ENCODE measurements around the gene ZNF629.

Gene ZNF629

GRCh38 chr16:30802936-30803335 is 15.9 kb upstream of the ZNF629 start (continued):
- TF ChIP-seq POU6F1 (CRISPR knock-in tag; IDR thresholded peaks at IDR 0.05; ENCODE audit: borderline replicate concordance, low read depth) (no peak), ISL1 (CRISPR knock-in tag; IDR thresholded peaks at IDR 0.05) (no peak), ZNF70 (CRISPR knock-in tag; IDR thresholded peaks at IDR 0.05) (no peak), ARNTL (CRISPR knock-in tag; IDR thresholded peaks at IDR 0.05; ENCODE audit: borderline replicate concordance, low read depth) (no peak), RARB (CRISPR knock-in tag; IDR thresholded peaks at IDR 0.05) (no peak), OSR1 (CRISPR knock-in tag; IDR thresholded peaks at IDR 0.05) (no peak)

DNA sequence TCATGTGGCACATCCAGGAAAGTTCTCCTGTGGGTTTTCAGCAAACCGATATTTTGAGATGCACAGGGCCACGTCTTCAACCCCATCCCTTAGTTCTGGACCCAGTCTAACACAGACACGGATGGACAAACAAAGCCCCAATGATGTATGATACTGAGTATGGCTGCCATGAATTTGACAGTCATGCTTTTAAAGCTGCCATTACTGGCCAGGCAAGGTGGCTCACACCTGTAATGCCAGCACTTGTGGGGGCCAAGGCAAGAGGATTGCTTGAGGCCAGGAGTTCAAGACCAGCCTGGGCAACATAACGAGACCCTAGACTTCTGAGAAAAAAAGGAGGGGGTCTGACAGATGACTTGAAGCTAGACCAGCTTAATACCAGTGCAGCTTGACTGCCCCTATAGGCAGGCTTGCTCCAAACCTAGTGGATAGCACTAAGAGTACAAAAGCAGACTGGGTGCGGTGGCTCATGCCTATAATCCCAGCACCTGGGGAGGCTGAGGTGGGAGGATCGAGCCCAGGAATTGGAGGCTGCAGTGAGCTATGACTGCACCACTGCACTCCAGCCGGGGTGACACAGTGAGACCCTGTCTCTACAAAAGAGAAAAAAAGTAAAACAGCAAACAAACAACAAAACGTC is 10.8 kb upstream of the ZNF629 start:
- no peak for TF ChIP-seq OSR1 (CRISPR knock-in tag; IDR thresholded peaks at IDR 0.05)
- no peak for TF ChIP-seq CSDC2 (CRISPR knock-in tag; IDR thresholded peaks at IDR 0.05)
- TF ChIP-seq GLIS3 (CRISPR knock-in tag; IDR thresholded peaks at IDR 0.05): no peak
- TF ChIP-seq ISL1 (CRISPR knock-in tag; IDR thresholded peaks at IDR 0.05): no peak
- ATAC-seq: peak; percentile 73

GRCh38 chr16:30794634-30795033 is 7.6 kb upstream of the ZNF629 start:
- no peak for ATAC-seq
- no peak for TF ChIP-seq RARB (CRISPR knock-in tag; IDR thresholded peaks at IDR 0.05)
- no peak for TF ChIP-seq BACH2 (CRISPR knock-in tag; IDR thresholded peaks at IDR 0.05; ENCODE audit: borderline replicate concordance)
- TF ChIP-seq ARNTL (CRISPR knock-in tag; IDR thresholded peaks at IDR 0.05; ENCODE audit: borderline replicate concordance, low read depth): no peak
- no peak for TF ChIP-seq POU6F1 (CRISPR knock-in tag; IDR thresholded peaks at IDR 0.05; ENCODE audit: borderline replicate concordance, low read depth)
- TF ChIP-seq, protein P1, sequence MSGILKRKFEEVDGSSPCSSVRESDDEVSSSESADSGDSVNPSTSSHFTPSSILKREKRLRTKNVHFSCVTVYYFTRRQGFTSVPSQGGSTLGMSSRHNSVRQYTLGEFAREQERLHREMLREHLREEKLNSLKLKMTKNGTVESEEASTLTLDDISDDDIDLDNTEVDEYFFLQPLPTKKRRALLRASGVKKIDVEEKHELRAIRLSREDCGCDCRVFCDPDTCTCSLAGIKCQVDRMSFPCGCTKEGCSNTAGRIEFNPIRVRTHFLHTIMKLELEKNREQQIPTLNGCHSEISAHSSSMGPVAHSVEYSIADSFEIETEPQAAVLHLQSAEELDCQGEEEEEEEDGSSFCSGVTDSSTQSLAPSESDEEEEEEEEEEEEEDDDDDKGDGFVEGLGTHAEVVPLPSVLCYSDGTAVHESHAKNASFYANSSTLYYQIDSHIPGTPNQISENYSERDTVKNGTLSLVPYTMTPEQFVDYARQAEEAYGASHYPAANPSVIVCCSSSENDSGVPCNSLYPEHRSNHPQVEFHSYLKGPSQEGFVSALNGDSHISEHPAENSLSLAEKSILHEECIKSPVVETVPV (CRISPR knock-in tag; IDR thresholded peaks at IDR 0.05): no peak
- no peak for TF ChIP-seq CSDC2 (CRISPR knock-in tag; IDR thresholded peaks at IDR 0.05)
- no peak for TF ChIP-seq ISL1 (CRISPR knock-in tag; IDR thresholded peaks at IDR 0.05)
- no peak for TF ChIP-seq PPARA (CRISPR knock-in tag; IDR thresholded peaks at IDR 0.05; ENCODE audit: borderline replicate concordance)
- no peak for TF ChIP-seq ZNF8 (CRISPR knock-in tag; IDR thresholded peaks at IDR 0.05)
- no peak for TF ChIP-seq ZFP30 (CRISPR knock-in tag; IDR thresholded peaks at IDR 0.05)
- no peak for TF ChIP-seq ZNF70 (CRISPR knock-in tag; IDR thresholded peaks at IDR 0.05)
- no peak for TF ChIP-seq ZFP3 (CRISPR knock-in tag; IDR thresholded peaks at IDR 0.05)
- TF ChIP-seq, protein P2, sequence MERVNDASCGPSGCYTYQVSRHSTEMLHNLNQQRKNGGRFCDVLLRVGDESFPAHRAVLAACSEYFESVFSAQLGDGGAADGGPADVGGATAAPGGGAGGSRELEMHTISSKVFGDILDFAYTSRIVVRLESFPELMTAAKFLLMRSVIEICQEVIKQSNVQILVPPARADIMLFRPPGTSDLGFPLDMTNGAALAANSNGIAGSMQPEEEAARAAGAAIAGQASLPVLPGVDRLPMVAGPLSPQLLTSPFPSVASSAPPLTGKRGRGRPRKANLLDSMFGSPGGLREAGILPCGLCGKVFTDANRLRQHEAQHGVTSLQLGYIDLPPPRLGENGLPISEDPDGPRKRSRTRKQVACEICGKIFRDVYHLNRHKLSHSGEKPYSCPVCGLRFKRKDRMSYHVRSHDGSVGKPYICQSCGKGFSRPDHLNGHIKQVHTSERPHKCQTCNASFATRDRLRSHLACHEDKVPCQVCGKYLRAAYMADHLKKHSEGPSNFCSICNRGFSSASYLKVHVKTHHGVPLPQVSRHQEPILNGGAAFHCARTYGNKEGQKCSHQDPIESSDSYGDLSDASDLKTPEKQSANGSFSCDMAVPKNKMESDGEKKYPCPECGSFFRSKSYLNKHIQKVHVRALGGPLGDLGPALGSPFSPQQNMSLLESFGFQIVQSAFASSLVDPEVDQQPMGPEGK (CRISPR knock-in tag; IDR thresholded peaks at IDR 0.05; ENCODE audit: borderline replicate concordance): no peak
- TF ChIP-seq ZNF565 (CRISPR knock-in tag; conservative IDR thresholded peaks at IDR 0.05; ENCODE audit: low read depth): no peak
- TF ChIP-seq GLIS3 (CRISPR knock-in tag; IDR thresholded peaks at IDR 0.05): no peak
- TF ChIP-seq ESRRG (CRISPR knock-in tag; IDR thresholded peaks at IDR 0.05): no peak
- no peak for TF ChIP-seq TSHZ2 (CRISPR knock-in tag; IDR thresholded peaks at IDR 0.05)
- no peak for TF ChIP-seq CREB5 (CRISPR knock-in tag; IDR thresholded peaks at IDR 0.05; ENCODE audit: low read depth)
- no peak for TF ChIP-seq SNAI2 (CRISPR knock-in tag; IDR thresholded peaks at IDR 0.05)
- no peak for TF ChIP-seq OSR1 (CRISPR knock-in tag; IDR thresholded peaks at IDR 0.05)
